SW480 (cell line): Measurements from ENCODE around the gene KLRC1.
"Not testable (repeated sequence)": the region's sequence is repeated elsewhere in the genome, so short reads cannot be mapped to it uniquely, and the experiment has no call there.

ENCODE experiments used
- DNase-seq: peaks from one replicate; pipeline ENCODE4 v3.0.0-alpha.2; 2016; ENCODE audit warnings: low spot score

KLRC1 gene

GRCh38 chr12:10453156-10453555 lies at the start of gene KLRC1:
TSS of gene KLRC1 (minus strand) at chr12:10453377. CDS start at chr12:10451156, 2,221 bp downstream.
- no peak for DNase-seq

GRCh38 chr12:10501030-10501429 lies 47.9 kb upstream of the KLRC1 start:
- DNase-seq = peak; percentile 59

GRCh38 chr12:10498042-10498441 lies 44.9 kb upstream of the KLRC1 start:
- no peak for DNase-seq

GRCh38 chr12:10497602-10498001 lies 44.4 kb upstream of the KLRC1 start:
- DNase-seq = peak; percentile 32

- DNase-seq = no peak
Measured at GRCh38 chr12:10491766-10492165, 38.6 kb upstream of the KLRC1 start.

- not testable (repeated sequence) for DNase-seq
Measured at GRCh38 chr12:10487328-10487727, 34.2 kb upstream of the KLRC1 start.

- not testable (repeated sequence) for DNase-seq
Measured at GRCh38 chr12:10481901-10482300, 28.7 kb upstream of the KLRC1 start.

GRCh38 chr12:10472808-10473207 lies 19.6 kb upstream of the KLRC1 start:
- not testable (repeated sequence) for DNase-seq

GRCh38 chr12:10469701-10470100 lies 16.5 kb upstream of the KLRC1 start:
- DNase-seq = no peak

- DNase-seq = no peak
Measured at GRCh38 chr12:10466311-10466710, 13.1 kb upstream of the KLRC1 start.

- DNase-seq = no peak
Measured at GRCh38 chr12:10457760-10458159, 4.6 kb upstream of the KLRC1 start.

GRCh38 chr12:10456856-10457255 lies 3.7 kb upstream of the KLRC1 start:
- DNase-seq = no peak

GRCh38 chr12:10455766-10456165 lies 2.6 kb upstream of the KLRC1 start:
- no peak for DNase-seq

- no peak for DNase-seq
Measured at GRCh38 chr12:10454531-10454930, 1.4 kb upstream of the KLRC1 start.

GRCh38 chr12:10448236-10448635 lies 4.9 kb downstream of the KLRC1 start:
- no peak for DNase-seq

- DNase-seq = not testable (repeated sequence)
Measured at GRCh38 chr12:10446052-10446451, 7.1 kb downstream of the KLRC1 start.

- not testable (repeated sequence) for DNase-seq
Measured at GRCh38 chr12:10441144-10441543, 12.0 kb downstream of the KLRC1 start.

- DNase-seq = peak; percentile 81
Measured at GRCh38 chr12:10439608-10440274, 13.4 kb downstream of the KLRC1 start.

- DNase-seq = not testable (repeated sequence)
Measured at GRCh38 chr12:10437601-10438000, 15.6 kb downstream of the KLRC1 start.

GRCh38 chr12:10435816-10436215 lies 17.4 kb downstream of the KLRC1 start, which contains the start of gene KLRC2:
TSS of gene KLRC2 (minus strand) at chr12:10436010. CDS start at chr12:10435986, 24 bp downstream.
- peak; percentile 95 for DNase-seq

- DNase-seq = not testable (repeated sequence)
Measured at GRCh38 chr12:10430623-10431022, 22.6 kb downstream of the KLRC1 start.

GRCh38 chr12:10425938-10426337 lies 27.2 kb downstream of the KLRC1 start:
- DNase-seq = not testable (repeated sequence)

- DNase-seq = not testable (repeated sequence)
Measured at GRCh38 chr12:10424260-10424899, 28.8 kb downstream of the KLRC1 start.
